HG03469 (cell line): ENCODE results near the gene SGCD.

Source experiments
- ATAC-seq: cut with Tn5 transposase; IDR thresholded peaks from one replicate; pipeline ENCODE4 v1.9.1; 2021; ENCODE audit warnings: mild to moderate bottlenecking, moderate library complexity, moderate number of reproducible peaks; ENCODE audit not compliant: unreplicated experiment

The SGCD gene

GRCh38 chr5:156755421-156756087 is 428.6 kb downstream of the SGCD start:
- ATAC-seq = no peak

GRCh38 chr5:156758011-156758791 is 431.2 kb downstream of the SGCD start:
- no peak for ATAC-seq

- no peak for ATAC-seq
Observed at GRCh38 chr5:156759156-156759555, 432.2 kb downstream of the SGCD start.

- ATAC-seq = no peak
Observed at GRCh38 chr5:156762771-156763170, 435.8 kb downstream of the SGCD start.

GRCh38 chr5:156764176-156764971 is 437.4 kb downstream of the SGCD start:
- ATAC-seq = no peak

- no peak for ATAC-seq
Observed at GRCh38 chr5:156774273-156774672, 447.3 kb downstream of the SGCD start.

GRCh38 chr5:156778139-156778706 is 451.3 kb downstream of the SGCD start:
- no peak for ATAC-seq

- no peak for ATAC-seq
Observed at GRCh38 chr5:156778752-156779151, 451.8 kb downstream of the SGCD start.

GRCh38 chr5:156779436-156779835 is 452.5 kb downstream of the SGCD start:
- no peak for ATAC-seq

- no peak for ATAC-seq
Observed at GRCh38 chr5:156783092-156783491, 456.1 kb downstream of the SGCD start.

- no peak for ATAC-seq
Observed at GRCh38 chr5:156794687-156795086, 467.7 kb downstream of the SGCD start.

GRCh38 chr5:156798201-156798600 is 471.2 kb downstream of the SGCD start:
- no peak for ATAC-seq

- no peak for ATAC-seq
Observed at GRCh38 chr5:156799171-156799570, 472.2 kb downstream of the SGCD start.

GRCh38 chr5:156800929-156801328 is 474.0 kb downstream of the SGCD start:
- no peak for ATAC-seq

GRCh38 chr5:156802501-156802900 is 475.5 kb downstream of the SGCD start:
- ATAC-seq = no peak

GRCh38 chr5:156803404-156803803 is 476.4 kb downstream of the SGCD start:
- no peak for ATAC-seq

GRCh38 chr5:156812959-156813358 is 486.0 kb downstream of the SGCD start:
- no peak for ATAC-seq

- peak; percentile 64 for ATAC-seq
Observed at GRCh38 chr5:156815988-156816599, 489.1 kb downstream of the SGCD start.
